ENCODE results near the gene HS3ST2.

GRCh38 chr16:22962905-22963304 is 148.9 kb downstream of the HS3ST2 start:
- TF ChIP-seq POLR2AphosphoS5 (IDR thresholded peaks at IDR 0.05): no peak
- TF ChIP-seq, protein P1, sequence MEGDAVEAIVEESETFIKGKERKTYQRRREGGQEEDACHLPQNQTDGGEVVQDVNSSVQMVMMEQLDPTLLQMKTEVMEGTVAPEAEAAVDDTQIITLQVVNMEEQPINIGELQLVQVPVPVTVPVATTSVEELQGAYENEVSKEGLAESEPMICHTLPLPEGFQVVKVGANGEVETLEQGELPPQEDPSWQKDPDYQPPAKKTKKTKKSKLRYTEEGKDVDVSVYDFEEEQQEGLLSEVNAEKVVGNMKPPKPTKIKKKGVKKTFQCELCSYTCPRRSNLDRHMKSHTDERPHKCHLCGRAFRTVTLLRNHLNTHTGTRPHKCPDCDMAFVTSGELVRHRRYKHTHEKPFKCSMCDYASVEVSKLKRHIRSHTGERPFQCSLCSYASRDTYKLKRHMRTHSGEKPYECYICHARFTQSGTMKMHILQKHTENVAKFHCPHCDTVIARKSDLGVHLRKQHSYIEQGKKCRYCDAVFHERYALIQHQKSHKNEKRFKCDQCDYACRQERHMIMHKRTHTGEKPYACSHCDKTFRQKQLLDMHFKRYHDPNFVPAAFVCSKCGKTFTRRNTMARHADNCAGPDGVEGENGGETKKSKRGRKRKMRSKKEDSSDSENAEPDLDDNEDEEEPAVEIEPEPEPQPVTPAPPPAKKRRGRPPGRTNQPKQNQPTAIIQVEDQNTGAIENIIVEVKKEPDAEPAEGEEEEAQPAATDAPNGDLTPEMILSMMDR (IDR thresholded peaks at IDR 0.05): no peak
